Measurements from ENCODE around the gene SCYGR6.

GRCh38 chr2:227766373-227766883 lies 41.9 kb upstream of the SCYGR6 start:
- TF ChIP-seq CTCF (IDR thresholded peaks at IDR 0.05) (peak; percentile 66 to 95 (median 89)), POLR2A (IDR thresholded peaks at IDR 0.05) (no peak)
